GM11168 (cell line): Measurements from ENCODE around the gene MKNK1.

Experiments used
- in situ Hi-C: fragments of 300-500 bp; cut with MboI; formaldehyde crosslinking; loops from one replicate; pipeline ENCODE4 v1.12.0; 2022; ENCODE audit warnings: low sequenced_read_pairs; ENCODE audit not compliant: unreplicated experiment

Gene MKNK1

GRCh38 chr1:46619656-46620258 lies 15.7 kb upstream of the MKNK1 start:
- in situ Hi-C loops: loop anchor here (10.0 kb wide), 1 partner anchor 95 kb away; the partner anchor contains the start of gene EFCAB14

GRCh38 chr1:46618754-46619415 lies 14.8 kb upstream of the MKNK1 start:
- in situ Hi-C loops: loop anchor here (10.0 kb wide), 1 partner anchor 96 kb away; the partner anchor contains the start of gene EFCAB14

- in situ Hi-C loops: loop anchor here (10.0 kb wide), 1 partner anchor 97 kb away; the partner anchor contains the start of gene EFCAB14
Observed at GRCh38 chr1:46617833-46618232, 13.8 kb upstream of the MKNK1 start.

- in situ Hi-C loops: loop anchor here (10.0 kb wide), 1 partner anchor 98 kb away; the partner anchor contains the start of gene EFCAB14
Observed at GRCh38 chr1:46617108-46617800, 13.2 kb upstream of the MKNK1 start.

- in situ Hi-C loops: loop anchor here (10.0 kb wide), 1 partner anchor 98 kb away; the partner anchor contains the start of gene EFCAB14
Observed at GRCh38 chr1:46616277-46617107, 12.4 kb upstream of the MKNK1 start, which contains the start of gene MOB3C. Gene MOB3C (minus strand): TSS chr1:46616811. CDS start chr1:46613321, 3,490 bp downstream.

GRCh38 chr1:46615735-46616134 lies 11.7 kb upstream of the MKNK1 start:
- in situ Hi-C loops: loop anchor here (10.0 kb wide), 1 partner anchor 99 kb away; the partner anchor contains the start of gene EFCAB14

GRCh38 chr1:46615088-46615487 lies 11.0 kb upstream of the MKNK1 start:
- in situ Hi-C loops: loop anchor here (10.0 kb wide), 1 partner anchor 100 kb away; the partner anchor contains the start of gene EFCAB14

- in situ Hi-C loops: loop anchor here (10.0 kb wide), 1 partner anchor 100 kb away; the partner anchor contains the start of gene EFCAB14
Observed at GRCh38 chr1:46614604-46614984, 10.5 kb upstream of the MKNK1 start.

- in situ Hi-C loops: loop anchor here (10.0 kb wide), 1 partner anchor 101 kb away; the partner anchor contains the start of gene EFCAB14
Observed at GRCh38 chr1:46613661-46614603, 9.9 kb upstream of the MKNK1 start.

GRCh38 chr1:46612937-46613660 lies 9.0 kb upstream of the MKNK1 start:
- in situ Hi-C loops: loop anchor here (10.0 kb wide), 1 partner anchor 102 kb away; the partner anchor contains the start of gene EFCAB14

GRCh38 chr1:46611691-46612221 lies 7.7 kb upstream of the MKNK1 start:
- in situ Hi-C loops: loop anchor here (10.0 kb wide), 1 partner anchor 103 kb away; the partner anchor contains the start of gene EFCAB14

GRCh38 chr1:46607345-46608130 lies 3.5 kb upstream of the MKNK1 start:
- in situ Hi-C loops: no loop called here

- in situ Hi-C loops: no loop called here
Observed at GRCh38 chr1:46606255-46606965, 2.3 kb upstream of the MKNK1 start.

GRCh38 chr1:46605232-46605631 lies 1.2 kb upstream of the MKNK1 start:
- in situ Hi-C loops: no loop called here

- in situ Hi-C loops: no loop called here
Observed at GRCh38 chr1:46603481-46603857, 599 bp downstream of the MKNK1 start.

- in situ Hi-C loops: no loop called here
Observed at GRCh38 chr1:46601257-46602007, 2.6 kb downstream of the MKNK1 start.
